ENCODE data around the gene ROR1.

ROR1 gene

DNA sequence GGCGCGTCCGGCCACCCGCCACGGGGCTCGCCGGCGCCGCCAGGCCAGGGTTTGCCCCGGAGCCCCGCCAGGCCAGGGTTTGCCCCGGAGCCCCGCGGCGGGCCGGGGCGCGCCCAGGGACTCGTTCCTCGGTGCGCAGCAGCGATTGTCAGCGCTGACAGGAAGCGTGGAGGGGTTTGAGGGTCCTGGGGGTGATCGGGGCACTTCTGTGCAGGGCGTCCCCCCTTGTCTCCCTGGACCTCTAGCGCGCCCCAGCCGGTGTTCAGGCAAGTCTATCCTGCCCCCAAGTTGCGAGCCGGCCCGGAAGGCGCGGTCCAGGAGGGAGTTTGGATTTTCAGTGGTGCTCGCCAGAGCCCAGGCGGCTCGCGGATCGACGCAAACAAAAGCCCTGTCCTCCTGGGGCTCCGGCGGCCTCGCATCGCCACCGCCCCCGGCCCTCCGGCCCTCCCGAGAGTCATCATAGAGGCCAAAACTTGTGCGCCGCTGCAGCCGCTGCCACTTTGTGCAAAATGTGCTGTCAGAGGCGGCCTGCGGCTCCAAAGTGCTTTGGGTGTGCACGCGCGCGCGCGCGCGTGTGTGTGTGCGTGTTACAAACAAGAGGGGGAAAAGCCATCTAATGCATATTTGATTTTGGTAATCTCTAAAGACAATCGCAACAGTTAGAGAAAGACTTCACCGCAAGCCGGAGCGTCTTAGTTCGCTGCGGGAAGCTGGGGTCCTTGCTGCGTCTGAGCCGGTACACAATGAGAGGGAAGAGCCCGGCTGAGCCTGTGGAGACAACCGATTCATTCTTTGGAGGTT, 1.0 kb downstream of the ROR1 start:
- peak; percentile 49 to 65 for DNase-seq (ENCODE audit: low read depth in 2 of 2)

DNA sequence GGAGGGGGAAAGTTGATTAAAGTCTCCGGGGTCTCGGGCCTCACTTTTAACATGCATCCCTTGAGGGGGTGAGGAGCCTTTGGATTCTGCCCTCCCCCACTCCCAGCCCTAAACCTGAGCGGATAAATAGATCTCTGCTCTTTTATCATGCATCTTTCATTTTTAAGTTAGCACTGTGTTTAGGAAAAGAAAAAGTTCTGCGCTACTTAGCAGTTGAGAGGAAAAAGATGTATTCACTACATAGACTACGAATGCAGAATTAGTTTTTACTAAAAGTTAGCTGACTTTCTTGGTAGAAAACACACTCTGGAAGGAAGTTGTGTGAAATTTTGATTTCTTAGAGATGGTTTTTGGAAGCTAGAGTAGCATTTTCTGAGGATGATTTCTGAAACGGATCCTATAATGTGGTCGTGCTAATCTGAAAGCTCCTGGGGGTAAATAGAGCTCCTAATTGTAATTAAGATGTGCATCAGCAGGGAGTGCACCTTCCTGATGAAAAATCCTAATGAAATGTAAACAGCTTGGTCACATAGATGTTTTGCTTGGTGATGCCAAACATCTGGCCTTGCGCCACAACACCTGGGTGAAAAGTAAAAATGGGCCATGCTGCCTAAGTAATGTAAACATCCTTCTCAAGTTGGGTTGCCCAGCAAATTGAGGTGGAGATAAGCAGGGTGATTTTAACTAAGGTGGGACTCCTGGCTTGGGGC, 1.8 kb downstream of the ROR1 start:
- DNase-seq (ENCODE audit: low read depth in 2 of 2): peak in 1 of 2 donors; percentile 12
- TF ChIP-seq, protein P1, sequence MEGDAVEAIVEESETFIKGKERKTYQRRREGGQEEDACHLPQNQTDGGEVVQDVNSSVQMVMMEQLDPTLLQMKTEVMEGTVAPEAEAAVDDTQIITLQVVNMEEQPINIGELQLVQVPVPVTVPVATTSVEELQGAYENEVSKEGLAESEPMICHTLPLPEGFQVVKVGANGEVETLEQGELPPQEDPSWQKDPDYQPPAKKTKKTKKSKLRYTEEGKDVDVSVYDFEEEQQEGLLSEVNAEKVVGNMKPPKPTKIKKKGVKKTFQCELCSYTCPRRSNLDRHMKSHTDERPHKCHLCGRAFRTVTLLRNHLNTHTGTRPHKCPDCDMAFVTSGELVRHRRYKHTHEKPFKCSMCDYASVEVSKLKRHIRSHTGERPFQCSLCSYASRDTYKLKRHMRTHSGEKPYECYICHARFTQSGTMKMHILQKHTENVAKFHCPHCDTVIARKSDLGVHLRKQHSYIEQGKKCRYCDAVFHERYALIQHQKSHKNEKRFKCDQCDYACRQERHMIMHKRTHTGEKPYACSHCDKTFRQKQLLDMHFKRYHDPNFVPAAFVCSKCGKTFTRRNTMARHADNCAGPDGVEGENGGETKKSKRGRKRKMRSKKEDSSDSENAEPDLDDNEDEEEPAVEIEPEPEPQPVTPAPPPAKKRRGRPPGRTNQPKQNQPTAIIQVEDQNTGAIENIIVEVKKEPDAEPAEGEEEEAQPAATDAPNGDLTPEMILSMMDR (IDR thresholded peaks at IDR 0.05; ENCODE audit: low read depth, low read length): no peak
- H3K4me3 ChIP-seq (replicated peaks in 1 of 2; ENCODE audit: low read depth in 2 of 2, low read length in 2 of 2): peak overlapping the region; percentile 80 to 88

More for the DNA sequence above, 1.0 kb downstream of the ROR1 start:
- H3K4me3 ChIP-seq (replicated peaks in 1 of 2; ENCODE audit: low read depth in 2 of 2, low read length in 2 of 2): peak overlapping the region; percentile 80 to 88
- TF ChIP-seq, protein P1 (IDR thresholded peaks at IDR 0.05; ENCODE audit: low read depth, low read length): no peak

DNA sequence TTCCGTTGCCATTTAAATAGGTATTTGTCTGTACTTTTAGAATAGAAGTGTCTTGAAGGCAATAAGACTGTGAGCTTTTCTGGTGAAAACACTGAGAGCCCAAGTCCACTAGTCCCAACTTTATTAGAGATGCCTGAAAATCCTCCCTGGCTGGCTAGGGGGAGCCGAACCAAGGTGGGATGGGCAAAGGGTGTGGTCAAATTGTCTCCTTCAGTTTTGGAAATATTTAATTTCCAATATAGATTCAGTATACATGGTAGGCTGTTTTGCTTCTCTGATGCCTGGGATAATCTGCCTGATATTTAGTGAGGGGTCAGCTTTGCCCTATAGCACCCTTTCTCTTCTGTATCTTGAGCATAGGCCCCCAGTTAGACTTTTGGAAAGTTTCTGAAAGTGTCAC, 3.5 kb downstream of the ROR1 start:
- TF ChIP-seq, protein P1 (IDR thresholded peaks at IDR 0.05; ENCODE audit: low read depth, low read length): no peak
- no peak for DNase-seq (ENCODE audit: low read depth in 2 of 2)
- no peak overlapping the region for H3K4me3 ChIP-seq (replicated peaks in 1 of 2; ENCODE audit: low read depth in 2 of 2, low read length in 2 of 2)

GRCh38 chr1:63777965-63778880, 4.4 kb downstream of the ROR1 start:
- no peak for DNase-seq (ENCODE audit: low read depth in 2 of 2)
- TF ChIP-seq, protein P1 (IDR thresholded peaks at IDR 0.05; ENCODE audit: low read depth, low read length): no peak
- no peak overlapping the region for H3K4me3 ChIP-seq (replicated peaks in 1 of 2; ENCODE audit: low read depth in 2 of 2, low read length in 2 of 2)

DNA sequence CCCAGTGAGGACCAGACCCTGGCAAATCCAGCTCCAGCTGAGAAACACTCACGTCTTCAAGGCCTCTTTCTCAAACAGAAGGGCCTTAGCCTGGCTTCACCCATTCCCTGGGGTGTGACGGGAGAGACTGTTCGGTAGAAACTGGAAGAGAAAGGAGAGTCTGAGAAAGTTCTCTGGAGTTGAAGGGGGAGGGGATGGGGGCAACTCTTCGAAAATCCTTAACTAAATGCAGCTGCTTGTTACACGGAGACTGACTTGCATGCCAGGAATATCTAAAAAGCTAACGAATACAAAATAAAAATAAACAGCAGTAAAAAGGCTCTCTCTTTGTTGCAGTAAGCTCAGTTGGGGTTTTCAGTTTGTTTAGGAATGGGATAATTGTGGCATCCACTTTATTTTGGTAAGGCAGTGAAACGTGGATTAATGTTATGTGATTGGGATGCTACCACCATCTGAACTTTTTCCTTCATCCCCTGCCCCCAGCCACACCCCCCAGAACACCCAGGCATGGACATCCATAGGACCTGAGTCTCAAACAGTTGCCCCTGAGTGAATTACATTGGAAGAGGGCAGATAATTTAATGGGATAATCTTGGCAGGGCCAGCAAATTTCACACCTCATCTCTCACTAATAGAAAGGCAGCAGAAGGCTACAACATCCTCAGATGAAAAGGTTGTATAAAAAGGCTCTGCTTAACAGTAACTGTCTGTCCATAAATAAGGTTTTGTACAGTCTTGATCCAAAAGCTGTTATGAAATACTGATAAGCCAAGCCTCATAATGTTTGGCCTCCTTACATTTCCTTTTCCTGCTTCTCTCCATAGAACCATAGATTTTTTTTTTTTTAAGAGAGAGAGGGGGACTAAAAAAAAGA, 5.8 kb downstream of the ROR1 start:
- TF ChIP-seq, protein P1 (IDR thresholded peaks at IDR 0.05; ENCODE audit: low read depth, low read length): no peak
- peak in 1 of 2 donors; percentile 65 for DNase-seq (ENCODE audit: low read depth in 2 of 2)
- H3K4me3 ChIP-seq (replicated peaks in 1 of 2; ENCODE audit: low read depth in 2 of 2, low read length in 2 of 2): no peak overlapping the region
